A549 (cell line): ENCODE results near the gene SOX14. TPM values are rescaled to one million over a fixed set of nuclear protein-coding genes. Genes with fewer than 3 reads are reported as not detected.

Experiments
- ATAC-seq, 2 experiments: fragments of 200-7000 bp in 1 of 2; fragments of >200 bp in 1 of 2; cut with Nextera tagmentation in 1 of 2; cut with Tn5 transposase in 1 of 2; 3 replicates each; pipeline versions ENCODE4 v1.8.0 to v1.9.1; 2018 to 2020; ENCODE audit warnings: mild to moderate bottlenecking in 1 of 2, moderate library complexity in 1 of 2
- CTCF ChIA-PET: fragments of 300-600 bp; sonication (Branson Sonifier 250); formaldehyde crosslinking; extraction: SDS; loops from one replicate; lab custom pipeline; 2021; ENCODE audit warnings: antibody characterized with exemption, inconsistent platforms; lab: Yijun Ruan, JAX
- POLR2A ChIA-PET: fragments of 350-600 bp; formaldehyde crosslinking; extraction: SDS; loops from one replicate; lab custom pipeline; 2021; ENCODE audit warnings: antibody characterized with exemption, inconsistent platforms; lab: Yijun Ruan, JAX
- DNase-seq, 2 experiments: peaks; one replicate each; pipeline versions ENCODE4 v3.0.0 to v3.0.0-alpha.2; 2011 to 2016; ENCODE audit warnings: low read depth in 1 of 2, low spot score in 1 of 2
- FAIRE-seq: peaks from 2 replicates; lab custom pipeline; 2011; peaks lifted over from hg19 to GRCh38; lab: Jason Lieb, UNC
- H3K27ac ChIP-seq, 2 experiments: fragments of >200 bp; sonication (Bioruptor Twin); formaldehyde crosslinking; 3 replicates each; pipeline ENCODE4 v1.5.1; 2016 to 2017
- H3K4me1 ChIP-seq: fragments of >200 bp; sonication (Bioruptor Twin); formaldehyde crosslinking; 3 replicates; pipeline ENCODE4 v1.6.1; 2016
- H3K4me2 ChIP-seq: fragments of >200 bp; sonication (Bioruptor Twin); formaldehyde crosslinking; 3 replicates; pipeline ENCODE4 v1.6.1; 2016
- H3K4me3 ChIP-seq: fragments of >200 bp; sonication (Bioruptor Twin); formaldehyde crosslinking; 3 replicates; pipeline ENCODE4 v1.5.1; 2016
- H3K9me3 ChIP-seq: fragments of >200 bp; sonication (Bioruptor Twin); formaldehyde crosslinking; 3 replicates; pipeline ENCODE4 v1.6.1; 2016
- CEBPB ChIP-seq, 2 experiments: fragments of >200 bp in 1 of 2; sonication (Bioruptor Twin) in 1 of 2; formaldehyde crosslinking in 1 of 2; IDR thresholded peaks; 2 replicates each; pipeline ENCODE4 v1.6.1; 2012 to 2016
- CHD4 ChIP-seq: fragments of 200-600 bp; sonication (generic); IDR thresholded peaks from 2 replicates; pipeline ENCODE4 v1.6.1; 2016; ENCODE audit warnings: antibody characterized with exemption, mild to moderate bottlenecking, borderline replicate concordance
- EHMT2 ChIP-seq: fragments of 200-600 bp; sonication (generic); IDR thresholded peaks from 2 replicates; pipeline ENCODE4 v1.6.1; 2016; ENCODE audit warnings: antibody characterized with exemption, low read depth, mild to moderate bottlenecking, moderate library complexity
- ESRRA ChIP-seq: fragments of 150-350 bp; IDR thresholded peaks from 2 replicates; pipeline ENCODE4 v1.6.1; 2014; ENCODE audit warnings: mild to moderate bottlenecking, low read length, borderline replicate concordance
- FOSB ChIP-seq: fragments of 250-450 bp; sonication (Bioruptor Pico); IDR thresholded peaks from 2 replicates; pipeline ENCODE4 v1.5.0; 2020; ENCODE audit warnings: mild to moderate bottlenecking, moderate library complexity
- HEYL ChIP-seq: fragments of 250-450 bp; sonication (Bioruptor Pico); IDR thresholded peaks from 2 replicates; pipeline ENCODE4 v1.8.0; 2021; ENCODE audit warnings: mild to moderate bottlenecking, moderate library complexity
- HOXB13 ChIP-seq: fragments of 250-450 bp; sonication (Bioruptor Pico); IDR thresholded peaks from 2 replicates; pipeline ENCODE4 v1.5.0; 2020; ENCODE audit warnings: low read depth, mild to moderate bottlenecking, moderate library complexity
- HOXB5 ChIP-seq: fragments of 250-450 bp; sonication (Bioruptor Pico); IDR thresholded peaks from 2 replicates; pipeline ENCODE4 v1.5.0; 2020; ENCODE audit warnings: mild to moderate bottlenecking, moderate library complexity
- KDM5A ChIP-seq: fragments of 200-600 bp; sonication (generic); IDR thresholded peaks from 2 replicates; pipeline ENCODE4 v1.6.1; 2016; ENCODE audit warnings: antibody characterized with exemption, mild to moderate bottlenecking
- PHF8 ChIP-seq: fragments of 200-600 bp; sonication (generic); IDR thresholded peaks from 2 replicates; pipeline ENCODE4 v1.6.1; 2016; ENCODE audit warnings: low read depth, mild to moderate bottlenecking, antibody characterized with exemption, moderate library complexity, borderline replicate concordance
- POLR2A ChIP-seq: IDR thresholded peaks from 2 replicates; pipeline ENCODE4 v1.6.1; 2012; ENCODE audit warnings: mild to moderate bottlenecking, low read length
- RARB ChIP-seq: fragments of 250-450 bp; sonication (Bioruptor Pico); IDR thresholded peaks from 2 replicates; pipeline ENCODE4 v1.8.0; 2021; ENCODE audit warnings: mild to moderate bottlenecking, moderate library complexity
- REST ChIP-seq: fragments of 200-600 bp; sonication (generic); IDR thresholded peaks from 2 replicates; pipeline ENCODE4 v1.6.1; 2016; ENCODE audit warnings: antibody characterized with exemption, mild to moderate bottlenecking, moderate library complexity
- SMC3 ChIP-seq: fragments of >200 bp; sonication (Bioruptor Twin); formaldehyde crosslinking; IDR thresholded peaks from 3 replicates; pipeline ENCODE4 v1.6.1; 2018; ENCODE audit warnings: inconsistent platforms
- TFCP2L1 ChIP-seq: fragments of 250-450 bp; sonication (Bioruptor Pico); IDR thresholded peaks from 2 replicates; pipeline ENCODE4 v1.5.0; 2021; ENCODE audit warnings: mild to moderate bottlenecking
- ZC3H11A ChIP-seq: fragments of 450-650 bp; IDR thresholded peaks from 2 replicates; pipeline ENCODE4 v1.6.1; 2014; ENCODE audit warnings: antibody characterized with exemption, mild to moderate bottlenecking
- ZFP36 ChIP-seq: fragments of 450-650 bp; IDR thresholded peaks from 2 replicates; pipeline ENCODE4 v1.6.1; 2014; ENCODE audit warnings: borderline replicate concordance; ENCODE audit not compliant: partially characterized antibody
- WGBS: methylation state at CpG from one replicate; pipeline ENCODE4 v1.1.6; 2017; ENCODE audit errors: missing lambda C conversion rate; 5-methylcytosine and 5-hydroxymethylcytosine counted together
- polyA plus RNA-seq, 4 experiments: library from polyadenylated mRNA; depleted of rRNA in 3 of 4; stranded (reverse); fragments of >200 nt; fragmentation: RNase III in 1 of 4; extraction: RNeasy Plus Mini Kit Qiagen cat#74134 plus additional on column Dnase treatment in 1 of 4; gene quantifications; 2 replicates in 3 of 4; 3 replicates in 1 of 4; pipeline ENCODE4 v1.2.3, GENCODE V29; 2011 to 2017
- TF ChIP-seq, protein P1 (sequence below): fragments of >200 bp; sonication (Bioruptor Twin); formaldehyde crosslinking; IDR thresholded peaks from 3 replicates; pipeline ENCODE4 v1.5.1; 2016
- TF ChIP-seq, protein P2 (sequence below): IDR thresholded peaks from 2 replicates; pipeline ENCODE4 v1.6.1; 2012
- TF ChIP-seq, protein P3 (sequence below): fragments of >200 bp; sonication (Bioruptor Twin); formaldehyde crosslinking; IDR thresholded peaks from 2 replicates; pipeline ENCODE4 v1.6.1; 2016

SOX14 gene
- polyA plus RNA-seq, 2 of the 4 experiments (the other 2 are of a cell fraction) = not detected

DNA sequence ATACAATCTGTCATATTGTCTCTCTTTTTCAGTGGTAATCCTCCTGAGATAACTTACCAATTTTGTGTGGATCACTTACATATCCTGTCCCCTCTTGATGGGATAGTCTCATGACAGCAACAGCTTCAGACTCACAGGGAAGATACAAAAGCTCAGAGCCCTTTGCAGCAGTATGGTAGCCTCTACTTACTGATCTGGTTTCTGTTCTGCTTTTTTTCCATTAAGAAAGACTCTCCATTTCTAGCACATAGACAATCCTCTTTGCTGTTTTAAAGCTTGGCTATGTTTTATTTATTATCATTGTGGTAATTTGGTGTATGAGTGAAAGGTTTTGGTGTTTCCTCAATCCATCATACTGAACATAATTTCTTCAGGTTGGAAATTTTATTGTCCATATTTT is 25.4 kb upstream of the SOX14 start:
- CTCF ChIA-PET = no interaction called here

GRCh38 chr3:137743608-137744007 is 20.5 kb upstream of the SOX14 start:
- Histone ChIP-seq H3K4me2 (no peak overlapping the region), H3K4me1 (no peaks in the 10 kb centered on the region), H3K9me3 (no peaks in the 10 kb centered on the region), H3K27ac (no peak overlapping the region), H3K4me3 (no peak overlapping the region)
- DNase-seq (no peak), ATAC-seq (no peak), FAIRE-seq (no peak)
- TF ChIP-seq CHD4 (no peak), ESRRA (no peak), FOSB (no peak)
- ChIA-PET CTCF (no interaction called here), POLR2A (no interaction called here)
- WGBS = 2% methylated on average over 2 of the region's 2 CpGs

More for the DNA sequence above, 25.4 kb upstream of the SOX14 start:
- DNase-seq (no peak), ATAC-seq (no peak), FAIRE-seq (no peak)
- H3K4me1 ChIP-seq = no peaks in the 10 kb centered on the region
- no peak overlapping the region for H3K27ac ChIP-seq
- POLR2A ChIA-PET = no interaction called here
- TF ChIP-seq ZFP36 (no peak), FOSB (no peak), CEBPB (IDR thresholded peaks at IDR 0.05) (no peak), POLR2A (no peak), EHMT2 (no peak), REST (no peak), ZC3H11A (no peak), HOXB13 (CRISPR knock-in tag) (no peak), TFCP2L1 (CRISPR knock-in tag) (no peak), KDM5A (no peak), RARB (no peak), SMC3 (no peak), HOXB5 (CRISPR knock-in tag) (no peak), PHF8 (no peak), HEYL (CRISPR knock-in tag) (no peak)
- TF ChIP-seq, protein P1, sequence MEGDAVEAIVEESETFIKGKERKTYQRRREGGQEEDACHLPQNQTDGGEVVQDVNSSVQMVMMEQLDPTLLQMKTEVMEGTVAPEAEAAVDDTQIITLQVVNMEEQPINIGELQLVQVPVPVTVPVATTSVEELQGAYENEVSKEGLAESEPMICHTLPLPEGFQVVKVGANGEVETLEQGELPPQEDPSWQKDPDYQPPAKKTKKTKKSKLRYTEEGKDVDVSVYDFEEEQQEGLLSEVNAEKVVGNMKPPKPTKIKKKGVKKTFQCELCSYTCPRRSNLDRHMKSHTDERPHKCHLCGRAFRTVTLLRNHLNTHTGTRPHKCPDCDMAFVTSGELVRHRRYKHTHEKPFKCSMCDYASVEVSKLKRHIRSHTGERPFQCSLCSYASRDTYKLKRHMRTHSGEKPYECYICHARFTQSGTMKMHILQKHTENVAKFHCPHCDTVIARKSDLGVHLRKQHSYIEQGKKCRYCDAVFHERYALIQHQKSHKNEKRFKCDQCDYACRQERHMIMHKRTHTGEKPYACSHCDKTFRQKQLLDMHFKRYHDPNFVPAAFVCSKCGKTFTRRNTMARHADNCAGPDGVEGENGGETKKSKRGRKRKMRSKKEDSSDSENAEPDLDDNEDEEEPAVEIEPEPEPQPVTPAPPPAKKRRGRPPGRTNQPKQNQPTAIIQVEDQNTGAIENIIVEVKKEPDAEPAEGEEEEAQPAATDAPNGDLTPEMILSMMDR = no peak
- TF ChIP-seq, protein P2, sequence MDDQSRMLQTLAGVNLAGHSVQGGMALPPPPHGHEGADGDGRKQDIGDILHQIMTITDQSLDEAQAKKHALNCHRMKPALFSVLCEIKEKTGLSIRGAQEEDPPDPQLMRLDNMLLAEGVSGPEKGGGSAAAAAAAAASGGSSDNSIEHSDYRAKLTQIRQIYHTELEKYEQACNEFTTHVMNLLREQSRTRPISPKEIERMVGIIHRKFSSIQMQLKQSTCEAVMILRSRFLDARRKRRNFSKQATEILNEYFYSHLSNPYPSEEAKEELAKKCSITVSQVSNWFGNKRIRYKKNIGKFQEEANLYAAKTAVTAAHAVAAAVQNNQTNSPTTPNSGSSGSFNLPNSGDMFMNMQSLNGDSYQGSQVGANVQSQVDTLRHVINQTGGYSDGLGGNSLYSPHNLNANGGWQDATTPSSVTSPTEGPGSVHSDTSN = no peak
- TF ChIP-seq, protein P3, sequence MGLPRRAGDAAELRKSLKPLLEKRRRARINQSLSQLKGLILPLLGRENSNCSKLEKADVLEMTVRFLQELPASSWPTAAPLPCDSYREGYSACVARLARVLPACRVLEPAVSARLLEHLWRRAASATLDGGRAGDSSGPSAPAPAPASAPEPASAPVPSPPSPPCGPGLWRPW = no peak
- H3K4me3 ChIP-seq = no peak overlapping the region
- no peaks in the 10 kb centered on the region for H3K9me3 ChIP-seq
- H3K4me2 ChIP-seq = no peak overlapping the region
